NCI-H526 treated with DMSO at 0.1 percent for 48 hours (cell line): ENCODE results near the gene CST9.
A peak's percentile ranks its signal among the peaks of the same experiment; 100 is the strongest.
"Not testable (repeated sequence)": the region's sequence is repeated elsewhere in the genome, so short reads cannot be mapped to it uniquely, and the experiment has no call there.

Experiments
- DNase-seq: peaks from one replicate; lab custom pipeline; 2025; lab: John Stamatoyannopoulos, UW

Gene CST9

GRCh38 chr20:23637282-23638221 lies 31.8 kb upstream of the CST9 start, which contains the start of gene CST3:
Gene CST3 (minus strand): TSS chr20:23637955. CDS start chr20:23637862, 93 bp downstream.
- peak; percentile 66 for DNase-seq

GRCh38 chr20:23636908-23637281 lies 31.2 kb upstream of the CST9 start:
- no peak for DNase-seq

GRCh38 chr20:23636182-23636907 lies 30.6 kb upstream of the CST9 start:
- no peak for DNase-seq

- not testable (repeated sequence) for DNase-seq
Measured at GRCh38 chr20:23635768-23636090, 30.0 kb upstream of the CST9 start.

GRCh38 chr20:23634985-23635767 lies 29.5 kb upstream of the CST9 start:
- DNase-seq = no peak

GRCh38 chr20:23634044-23634801 lies 28.5 kb upstream of the CST9 start:
- no peak for DNase-seq

- DNase-seq = no peak
Measured at GRCh38 chr20:23632711-23633573, 27.2 kb upstream of the CST9 start.

GRCh38 chr20:23631981-23632710 lies 26.4 kb upstream of the CST9 start:
- no peak for DNase-seq

- DNase-seq = no peak
Measured at GRCh38 chr20:23631226-23631822, 25.6 kb upstream of the CST9 start.

GRCh38 chr20:23630392-23630849 lies 24.7 kb upstream of the CST9 start:
- no peak for DNase-seq

GRCh38 chr20:23629542-23630391 lies 24.1 kb upstream of the CST9 start:
- DNase-seq = no peak

- DNase-seq = no peak
Measured at GRCh38 chr20:23629017-23629541, 23.4 kb upstream of the CST9 start.

- no peak for DNase-seq
Measured at GRCh38 chr20:23628402-23629016, 22.8 kb upstream of the CST9 start.

- DNase-seq = peak; percentile 33
Measured at GRCh38 chr20:23627501-23627900, 21.8 kb upstream of the CST9 start.

- no peak for DNase-seq
Measured at GRCh38 chr20:23626040-23626620, 20.4 kb upstream of the CST9 start.

- DNase-seq = peak; percentile 92
Measured at GRCh38 chr20:23625236-23625964, 19.7 kb upstream of the CST9 start.

GRCh38 chr20:23624324-23624691 lies 18.6 kb upstream of the CST9 start:
- DNase-seq = no peak
